Activated CD4-positive, alpha-beta T cell treated with anti-CD3 and anti-CD28 coated beads, Interleukin-2, amount 50 U/mL, for 4 hours (primary cell): ENCODE results near the gene RMC1.
"Not testable (repeated sequence)": the region's sequence is repeated elsewhere in the genome, so short reads cannot be mapped to it uniquely, and the experiment has no call there.

Experiments
- DNase-seq, 2 experiments: peaks; one replicate each; pipeline ENCODE4 v3.0.0-alpha.2; 2020

Gene RMC1

GRCh38 chr18:23503038-23503962, at the start of gene RMC1:
RMC1 (plus strand) TSS chr18:23503511; CDS start chr18:23503619, 108 bp downstream.
- peak; percentile 97 for DNase-seq

GRCh38 chr18:23453680-23454058, 49.6 kb upstream of the RMC1 start:
- DNase-seq = no peak

- no peak for DNase-seq
These were observed 46.5 kb upstream of the RMC1 start for GRCh38 chr18:23456835-23457234.

GRCh38 chr18:23458830-23459529, 44.3 kb upstream of the RMC1 start:
- no peak for DNase-seq

GRCh38 chr18:23459530-23459921, 43.8 kb upstream of the RMC1 start:
- DNase-seq = no peak

GRCh38 chr18:23460285-23461273, 42.7 kb upstream of the RMC1 start:
- DNase-seq = no peak

GRCh38 chr18:23462876-23463275, 40.4 kb upstream of the RMC1 start:
- DNase-seq = no peak

- DNase-seq = no peak
These were observed 34.4 kb upstream of the RMC1 start for GRCh38 chr18:23468753-23469459.

GRCh38 chr18:23470620-23471387, 32.5 kb upstream of the RMC1 start:
- DNase-seq = no peak

GRCh38 chr18:23471486-23471885, 31.8 kb upstream of the RMC1 start:
- DNase-seq = no peak

- DNase-seq = no peak
These were observed 23.3 kb upstream of the RMC1 start for GRCh38 chr18:23479829-23480505.

GRCh38 chr18:23484561-23485182, 18.6 kb upstream of the RMC1 start:
- DNase-seq = no peak

GRCh38 chr18:23485386-23485785, 17.9 kb upstream of the RMC1 start:
- DNase-seq = no peak

GRCh38 chr18:23487738-23488570, 15.4 kb upstream of the RMC1 start:
- DNase-seq = peak; percentile 22 to 28

GRCh38 chr18:23489586-23489985, 13.7 kb upstream of the RMC1 start:
- DNase-seq = not testable (repeated sequence)

- DNase-seq = no peak
These were observed 9.7 kb upstream of the RMC1 start for GRCh38 chr18:23493654-23494053.

GRCh38 chr18:23494992-23495391, 8.3 kb upstream of the RMC1 start:
- no peak for DNase-seq

- no peak for DNase-seq
These were observed 7.4 kb upstream of the RMC1 start for GRCh38 chr18:23495723-23496440.

- no peak for DNase-seq
These were observed 5.2 kb upstream of the RMC1 start for GRCh38 chr18:23498117-23498516.
